ENCODE measurements around the gene CTNNA3. TPM values are rescaled to one million over a fixed set of nuclear protein-coding genes. Genes with fewer than 3 reads are reported as not detected.

CTNNA3 gene
- total RNA-seq, 4 donors from 2014 or later: 14.3 to 49.5 (median 24.2) TPM

DNA sequence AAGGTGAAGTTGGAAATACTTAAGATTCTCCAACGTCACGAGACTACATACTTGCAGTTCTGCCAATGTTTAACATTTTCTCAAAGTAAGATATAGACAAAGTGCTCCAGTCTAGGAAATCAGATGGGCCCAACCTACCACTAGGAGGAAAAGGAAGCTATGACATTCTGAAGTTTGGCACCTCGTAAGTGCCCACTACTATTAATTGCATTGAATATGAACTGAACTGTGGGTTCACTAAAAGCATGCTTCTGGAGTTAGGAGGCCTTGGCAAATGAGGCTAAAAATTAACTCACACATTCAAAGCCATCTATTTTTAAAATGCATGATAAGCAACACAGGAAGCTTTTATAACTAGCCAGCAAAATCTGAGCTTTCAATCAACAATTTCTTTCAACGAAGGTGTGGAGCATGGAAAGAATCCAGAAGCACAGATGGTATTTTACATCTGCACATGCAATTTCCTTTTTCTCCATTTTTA, 620.5 kb downstream of the CTNNA3 start:
- ATAC-seq: no peak
- Histone ChIP-seq H3K27me3 (no peaks in the 10 kb centered on the region), H3K36me3 (no peaks in the 10 kb centered on the region), H3K4me3 (no peak overlapping the region), H3K4me1 (peaks cover 11 to 17% of the 10 kb centered on the region in 2 donors), H3K27ac (no peak overlapping the region), H3K9me3 (no peaks in the 10 kb centered on the region)
- DNase-seq: no peak
- intact Hi-C loops (cut with DNase I; ENCODE audit: low total_unique reads) (no loop called here), in situ Hi-C loops (cut with MboI; ENCODE audit: low sequenced_read_pairs in 4 of 4) (no loop called here)
- TF ChIP-seq, protein P1, sequence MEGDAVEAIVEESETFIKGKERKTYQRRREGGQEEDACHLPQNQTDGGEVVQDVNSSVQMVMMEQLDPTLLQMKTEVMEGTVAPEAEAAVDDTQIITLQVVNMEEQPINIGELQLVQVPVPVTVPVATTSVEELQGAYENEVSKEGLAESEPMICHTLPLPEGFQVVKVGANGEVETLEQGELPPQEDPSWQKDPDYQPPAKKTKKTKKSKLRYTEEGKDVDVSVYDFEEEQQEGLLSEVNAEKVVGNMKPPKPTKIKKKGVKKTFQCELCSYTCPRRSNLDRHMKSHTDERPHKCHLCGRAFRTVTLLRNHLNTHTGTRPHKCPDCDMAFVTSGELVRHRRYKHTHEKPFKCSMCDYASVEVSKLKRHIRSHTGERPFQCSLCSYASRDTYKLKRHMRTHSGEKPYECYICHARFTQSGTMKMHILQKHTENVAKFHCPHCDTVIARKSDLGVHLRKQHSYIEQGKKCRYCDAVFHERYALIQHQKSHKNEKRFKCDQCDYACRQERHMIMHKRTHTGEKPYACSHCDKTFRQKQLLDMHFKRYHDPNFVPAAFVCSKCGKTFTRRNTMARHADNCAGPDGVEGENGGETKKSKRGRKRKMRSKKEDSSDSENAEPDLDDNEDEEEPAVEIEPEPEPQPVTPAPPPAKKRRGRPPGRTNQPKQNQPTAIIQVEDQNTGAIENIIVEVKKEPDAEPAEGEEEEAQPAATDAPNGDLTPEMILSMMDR (IDR thresholded peaks at IDR 0.05 in 4 of 5, conservative IDR thresholded peaks at IDR 0.05 in 1 of 5): no peak

DNA sequence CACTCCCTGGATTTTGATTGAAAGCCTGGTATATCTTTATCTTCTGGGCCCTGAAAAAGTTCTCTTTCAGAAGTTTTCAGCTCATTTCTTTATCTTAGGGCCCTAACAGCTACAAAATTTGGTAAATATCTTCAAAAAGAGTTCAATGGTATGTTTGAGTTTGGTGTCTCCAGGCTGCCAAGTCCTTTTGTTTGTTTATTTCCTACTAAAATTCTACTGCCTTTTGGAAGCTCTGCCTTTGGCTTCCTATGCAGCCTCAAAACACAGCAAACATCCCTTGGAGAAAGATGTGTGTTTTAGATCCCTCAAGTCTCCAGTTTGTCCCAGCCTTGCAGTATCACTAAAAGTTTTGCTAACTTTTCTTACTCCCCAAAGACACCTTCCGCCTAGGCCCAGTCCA, 623.3 kb downstream of the CTNNA3 start:
- in situ Hi-C loops (cut with MboI; ENCODE audit: low sequenced_read_pairs in 4 of 4): no loop called here
- DNase-seq (no peak), ATAC-seq (no peak)
- TF ChIP-seq, protein P1 (IDR thresholded peaks at IDR 0.05 in 4 of 5, conservative IDR thresholded peaks at IDR 0.05 in 1 of 5): no peak
- no peak for TF ChIP-seq POLR2A (IDR thresholded peaks at IDR 0.05)
- peaks cover 11 to 17% of the 10 kb centered on the region in 2 donors for H3K4me1 ChIP-seq
- no peaks in the 10 kb centered on the region for H3K27me3 ChIP-seq
- no peaks in the 10 kb centered on the region for H3K9me3 ChIP-seq
- intact Hi-C loops (cut with DNase I; ENCODE audit: low total_unique reads): no loop called here
- H3K4me3 ChIP-seq: no peak overlapping the region
- H3K27ac ChIP-seq: no peak overlapping the region
- no peaks in the 10 kb centered on the region for H3K36me3 ChIP-seq

DNA sequence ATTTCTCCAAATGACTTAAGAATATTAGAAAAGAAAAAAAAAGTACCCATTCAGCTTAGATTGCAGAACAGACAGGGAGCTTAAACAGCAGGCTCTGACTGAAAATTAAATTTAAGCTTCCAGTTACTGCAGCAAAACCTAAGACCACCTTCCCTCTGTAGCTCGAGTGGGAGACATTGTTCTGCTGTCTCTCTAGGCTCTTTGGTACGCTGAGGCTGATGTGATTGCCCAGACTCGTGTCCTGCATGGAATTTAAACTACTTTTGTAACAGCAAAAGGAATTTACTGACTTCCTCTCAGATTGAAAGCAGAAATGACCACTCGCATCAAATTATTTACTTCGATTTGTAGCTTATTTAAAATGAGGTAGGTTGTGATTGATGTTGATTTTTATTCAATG, 645.6 kb downstream of the CTNNA3 start:
- H3K4me1 ChIP-seq: no peaks in the 10 kb centered on the region
- H3K36me3 ChIP-seq: no peaks in the 10 kb centered on the region
- in situ Hi-C loops (cut with MboI; ENCODE audit: low sequenced_read_pairs in 4 of 4): no loop called here
- no peak overlapping the region for H3K27ac ChIP-seq
- no peaks in the 10 kb centered on the region for H3K9me3 ChIP-seq
- no peaks in the 10 kb centered on the region for H3K27me3 ChIP-seq
- DNase-seq: no peak
- TF ChIP-seq POLR2A (IDR thresholded peaks at IDR 0.05): no peak
- TF ChIP-seq, protein P1 (IDR thresholded peaks at IDR 0.05 in 4 of 5, conservative IDR thresholded peaks at IDR 0.05 in 1 of 5): no peak
- no peak overlapping the region for H3K4me3 ChIP-seq
- intact Hi-C loops (cut with DNase I; ENCODE audit: low total_unique reads): no loop called here
- ATAC-seq: no peak

DNA sequence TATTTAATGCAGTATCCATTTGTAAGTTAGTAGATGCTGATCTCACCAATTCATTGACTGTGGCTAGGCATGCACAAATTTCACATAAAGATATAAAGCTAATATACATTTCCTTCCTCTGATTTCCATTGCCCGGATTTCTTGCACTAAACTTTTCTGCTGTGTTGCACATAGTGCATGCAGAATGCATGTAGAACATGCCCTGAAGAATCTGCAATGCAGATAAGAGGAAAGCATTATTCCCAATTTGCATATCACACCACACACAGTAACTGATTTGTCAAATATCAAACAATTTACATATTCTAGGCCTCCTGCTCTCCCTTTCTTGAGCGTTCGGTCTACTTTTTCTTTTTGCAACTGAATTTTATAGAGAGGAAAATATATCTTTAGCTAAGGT, 646.0 kb downstream of the CTNNA3 start:
- in situ Hi-C loops (cut with MboI; ENCODE audit: low sequenced_read_pairs in 4 of 4) (no loop called here), intact Hi-C loops (cut with DNase I; ENCODE audit: low total_unique reads) (no loop called here)
- no peak overlapping the region for H3K4me3 ChIP-seq
- H3K4me1 ChIP-seq: no peaks in the 10 kb centered on the region
- TF ChIP-seq POLR2A (IDR thresholded peaks at IDR 0.05): no peak
- TF ChIP-seq, protein P1 (IDR thresholded peaks at IDR 0.05 in 4 of 5, conservative IDR thresholded peaks at IDR 0.05 in 1 of 5): no peak
- H3K27me3 ChIP-seq: no peaks in the 10 kb centered on the region
- DNase-seq: no peak
- no peak overlapping the region for H3K27ac ChIP-seq
- H3K36me3 ChIP-seq: no peaks in the 10 kb centered on the region
- no peak for ATAC-seq
- no peaks in the 10 kb centered on the region for H3K9me3 ChIP-seq

DNA sequence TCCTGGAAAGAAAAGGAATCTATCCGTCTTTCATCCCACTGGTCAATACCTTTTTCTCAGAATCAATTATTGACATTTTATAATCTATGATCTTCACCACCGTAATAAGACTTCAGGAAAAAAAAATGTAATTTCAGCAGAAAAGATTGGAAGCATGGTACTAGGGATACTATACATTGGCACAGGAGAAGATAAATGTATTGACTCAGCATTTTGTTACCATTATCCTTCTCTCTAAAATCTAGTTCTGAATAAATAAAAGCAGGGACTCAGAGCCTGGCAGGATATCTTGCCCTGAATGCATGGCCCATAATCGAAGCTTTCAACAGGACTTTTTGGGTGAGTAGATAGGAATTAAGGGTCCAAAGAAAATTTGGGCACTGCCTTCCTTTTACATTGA, 649.5 kb downstream of the CTNNA3 start:
- Histone ChIP-seq H3K36me3 (no peaks in the 10 kb centered on the region), H3K27ac (no peak overlapping the region), H3K4me3 (no peak overlapping the region), H3K27me3 (no peaks in the 10 kb centered on the region), H3K4me1 (no peaks in the 10 kb centered on the region), H3K9me3 (no peaks in the 10 kb centered on the region)
- DNase-seq (no peak), ATAC-seq (no peak)
- in situ Hi-C loops (cut with MboI; ENCODE audit: low sequenced_read_pairs in 4 of 4) (no loop called here), intact Hi-C loops (cut with DNase I; ENCODE audit: low total_unique reads) (no loop called here)
- TF ChIP-seq POLR2A (IDR thresholded peaks at IDR 0.05): no peak
- TF ChIP-seq, protein P1 (IDR thresholded peaks at IDR 0.05 in 4 of 5, conservative IDR thresholded peaks at IDR 0.05 in 1 of 5): no peak
